Uterus (tissue), 4 donors: ENCODE results near the gene COL5A2. TPM values are rescaled to one million over a fixed set of nuclear protein-coding genes. Genes with fewer than 3 reads are reported as not detected.

Source experiments
- DNase-seq, 2 donors: peaks; one replicate each; pipeline ENCODE4 v3.0.0-alpha.2; 2019 to 2020
- H3K27ac ChIP-seq, 2 donors: fragments of 200-600 bp; sonication (generic); 1 replicate in 1 of 2; 2 replicates in 1 of 2; pipeline ENCODE4 v1.5.1; 2016 to 2018
- H3K27me3 ChIP-seq, 2 donors: fragments of 200-600 bp; sonication (generic); one replicate each; pipeline ENCODE4 v1.5.1; 2018 to 2019; ENCODE audit warnings: control low read depth in 1 of 2
- H3K36me3 ChIP-seq, 2 donors: fragments of 200-600 bp; sonication (generic); one replicate each; pipeline ENCODE4 v1.5.1; 2019; ENCODE audit warnings: control low read depth in 1 of 2
- H3K4me1 ChIP-seq, 2 donors: fragments of 200-600 bp; sonication (generic); one replicate each; pipeline ENCODE4 v1.5.1; 2018 to 2019; ENCODE audit warnings: control low read depth in 1 of 2
- H3K4me3 ChIP-seq, 2 donors: fragments of 200-600 bp; sonication (generic); 1 replicate in 1 of 2; 2 replicates in 1 of 2; pipeline ENCODE4 v1.5.1; 2018 to 2019; ENCODE audit warnings: mild to moderate bottlenecking in 1 of 2
- H3K9me3 ChIP-seq, 2 donors: fragments of 200-600 bp; sonication (generic); one replicate each; pipeline ENCODE4 v1.5.1; 2019; ENCODE audit warnings: control low read depth in 1 of 2
- POLR2A ChIP-seq, 2 donors: fragments of 450-650 bp; IDR thresholded peaks; one replicate each; pipeline ENCODE4 v1.6.1; 2016; ENCODE audit warnings: antibody characterized with exemption in 2 of 2, mild to moderate bottlenecking in 1 of 2, moderate library complexity in 1 of 2
- intact Hi-C: fragments of 100-400 bp; cut with DNase I; formaldehyde crosslinking; loops from one replicate; pipeline ENCODE4 v1.15.1; 2023; ENCODE audit warnings: low total_unique reads
- total RNA-seq, 4 donors: library from RNA; depleted of rRNA in 3 of 4; stranded (reverse); fragments of >200 nt in 3 of 4; gene quantifications; one replicate each; pipeline versions ENCODE4 v1.1.0 to v1.2.4, GENCODE V29; 2014 to 2023
- TF ChIP-seq, protein P1 (sequence below), 4 experiments: fragments of 200-600 bp in 2 of 4; fragments of 450-650 bp in 2 of 4; sonication (generic) in 2 of 4; IDR thresholded peaks; one replicate each; pipeline ENCODE4 v1.5.1; 2016 to 2019; ENCODE audit warnings: antibody characterized with exemption in 4 of 4, mild to moderate bottlenecking in 2 of 4, moderate library complexity in 1 of 4
- donor health status: DM: yes; HTN: yes; CAD: no.

COL5A2 gene
- total RNA-seq, 4 donors from 2014 or later: 15.0 to 908 (median 33.3) TPM

- H3K36me3 ChIP-seq: no peaks in the 10 kb centered on the region
- H3K9me3 ChIP-seq: no peaks in the 10 kb centered on the region
- peak; percentile 47 to 52 for DNase-seq
- TF ChIP-seq, protein P1, sequence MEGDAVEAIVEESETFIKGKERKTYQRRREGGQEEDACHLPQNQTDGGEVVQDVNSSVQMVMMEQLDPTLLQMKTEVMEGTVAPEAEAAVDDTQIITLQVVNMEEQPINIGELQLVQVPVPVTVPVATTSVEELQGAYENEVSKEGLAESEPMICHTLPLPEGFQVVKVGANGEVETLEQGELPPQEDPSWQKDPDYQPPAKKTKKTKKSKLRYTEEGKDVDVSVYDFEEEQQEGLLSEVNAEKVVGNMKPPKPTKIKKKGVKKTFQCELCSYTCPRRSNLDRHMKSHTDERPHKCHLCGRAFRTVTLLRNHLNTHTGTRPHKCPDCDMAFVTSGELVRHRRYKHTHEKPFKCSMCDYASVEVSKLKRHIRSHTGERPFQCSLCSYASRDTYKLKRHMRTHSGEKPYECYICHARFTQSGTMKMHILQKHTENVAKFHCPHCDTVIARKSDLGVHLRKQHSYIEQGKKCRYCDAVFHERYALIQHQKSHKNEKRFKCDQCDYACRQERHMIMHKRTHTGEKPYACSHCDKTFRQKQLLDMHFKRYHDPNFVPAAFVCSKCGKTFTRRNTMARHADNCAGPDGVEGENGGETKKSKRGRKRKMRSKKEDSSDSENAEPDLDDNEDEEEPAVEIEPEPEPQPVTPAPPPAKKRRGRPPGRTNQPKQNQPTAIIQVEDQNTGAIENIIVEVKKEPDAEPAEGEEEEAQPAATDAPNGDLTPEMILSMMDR (IDR thresholded peaks at IDR 0.05): no peak
- TF ChIP-seq POLR2A (IDR thresholded peaks at IDR 0.05): no peak
- H3K4me1 ChIP-seq: peaks cover 0 to 3% of the 10 kb centered on the region in 2 donors
- no peaks in the 10 kb centered on the region for H3K27me3 ChIP-seq
- no peak overlapping the region for H3K4me3 ChIP-seq
- H3K27ac ChIP-seq: peak overlapping the region; percentile 41 to 78
- intact Hi-C loops: no loop called here
Observed at GRCh38 chr2:189092936-189093335, 86.6 kb downstream of the COL5A2 start.

- Histone ChIP-seq H3K4me3 (no peak overlapping the region), H3K9me3 (no peaks in the 10 kb centered on the region), H3K4me1 (no peaks in the 10 kb centered on the region), H3K27me3 (no peaks in the 10 kb centered on the region), H3K36me3 (no peaks in the 10 kb centered on the region), H3K27ac (peak overlapping the region in 1 of 2 donors; percentile 78)
- DNase-seq: no peak
- TF ChIP-seq, protein P1 (IDR thresholded peaks at IDR 0.05): no peak
- TF ChIP-seq POLR2A (IDR thresholded peaks at IDR 0.05): no peak
- intact Hi-C loops: no loop called here
Observed at GRCh38 chr2:189091253-189091652, 88.3 kb downstream of the COL5A2 start.

GRCh38 chr2:189088591-189089205 is 90.9 kb downstream of the COL5A2 start:
- intact Hi-C loops: no loop called here
- H3K4me3 ChIP-seq: no peak overlapping the region
- no peaks in the 10 kb centered on the region for H3K36me3 ChIP-seq
- no peaks in the 10 kb centered on the region for H3K27me3 ChIP-seq
- H3K27ac ChIP-seq: peak overlapping the region in 1 of 2 donors; percentile 11
- DNase-seq: no peak
- no peak for TF ChIP-seq POLR2A (IDR thresholded peaks at IDR 0.05)
- TF ChIP-seq, protein P1 (IDR thresholded peaks at IDR 0.05): no peak
- H3K4me1 ChIP-seq: no peaks in the 10 kb centered on the region
- H3K9me3 ChIP-seq: no peaks in the 10 kb centered on the region

DNA sequence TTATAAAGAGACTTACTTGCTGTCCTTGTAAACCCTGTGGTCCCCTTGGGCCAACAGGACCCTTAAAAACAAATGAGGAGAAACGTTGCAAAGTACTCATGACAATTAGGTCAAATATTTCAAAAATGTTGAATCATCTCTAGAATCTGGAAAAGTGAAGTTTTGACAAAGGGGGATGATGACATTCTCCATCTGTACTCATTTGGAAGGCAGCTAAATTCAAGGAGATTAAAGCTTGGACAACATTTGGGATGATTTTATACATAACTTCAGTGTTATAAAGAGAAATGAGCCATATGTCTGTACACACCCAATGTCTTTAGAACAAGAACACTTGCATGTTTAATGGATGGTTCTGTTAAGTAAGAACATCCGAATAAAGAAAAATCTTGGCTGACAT is 92.9 kb downstream of the COL5A2 start:
- Histone ChIP-seq H3K9me3 (no peaks in the 10 kb centered on the region), H3K27me3 (no peaks in the 10 kb centered on the region), H3K36me3 (no peaks in the 10 kb centered on the region), H3K27ac (peak overlapping the region in 1 of 2 donors; percentile 20), H3K4me3 (no peak overlapping the region), H3K4me1 (peaks cover 0 to 6% of the 10 kb centered on the region in 2 donors)
- no peak for TF ChIP-seq POLR2A (IDR thresholded peaks at IDR 0.05)
- TF ChIP-seq, protein P1 (IDR thresholded peaks at IDR 0.05): no peak
- DNase-seq: no peak
- intact Hi-C loops: no loop called here

DNA sequence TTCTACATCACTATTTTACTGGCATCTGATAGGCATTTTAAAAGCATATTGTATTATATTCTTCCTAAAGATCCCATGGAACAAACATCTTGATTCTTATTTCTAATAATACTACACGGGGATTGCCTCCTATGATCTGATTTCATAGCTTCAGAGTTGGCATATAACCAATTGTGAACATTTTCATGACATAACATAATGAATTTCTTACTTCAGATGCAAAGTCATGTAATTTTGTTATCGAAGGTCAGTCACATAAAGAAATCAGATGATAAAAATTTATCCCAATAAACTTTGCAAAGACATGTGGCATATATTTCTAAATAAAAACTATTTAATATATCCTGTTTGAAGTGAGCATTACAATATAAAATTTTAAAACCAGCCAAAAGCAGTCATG is 93.3 kb downstream of the COL5A2 start:
- peaks cover 0 to 6% of the 10 kb centered on the region in 2 donors for H3K4me1 ChIP-seq
- H3K9me3 ChIP-seq: no peaks in the 10 kb centered on the region
- H3K27ac ChIP-seq: peak overlapping the region in 1 of 2 donors; percentile 20
- H3K27me3 ChIP-seq: no peaks in the 10 kb centered on the region
- H3K4me3 ChIP-seq: no peak overlapping the region
- intact Hi-C loops: no loop called here
- no peaks in the 10 kb centered on the region for H3K36me3 ChIP-seq
- no peak for TF ChIP-seq POLR2A (IDR thresholded peaks at IDR 0.05)
- no peak for DNase-seq
